Cortex of kidney (tissue), 1 donor: ENCODE measurements around the gene SLC17A7.

Experiments
- DNase-seq: peaks from one replicate; lab custom pipeline; 2025; lab: John Stamatoyannopoulos, UW

SLC17A7 gene

GRCh38 chr19:49427855-49428546, 13.3 kb downstream of the SLC17A7 start:
- no peak for DNase-seq

GRCh38 chr19:49427339-49427738, 14.0 kb downstream of the SLC17A7 start:
- no peak for DNase-seq

- no peak for DNase-seq
Measured at GRCh38 chr19:49425922-49426592, 15.3 kb downstream of the SLC17A7 start.

- DNase-seq = no peak
Measured at GRCh38 chr19:49425178-49425577, 16.1 kb downstream of the SLC17A7 start, which contains the start of gene GFY. GFY (plus strand) TSS chr19:49425388; CDS start chr19:49426431, 1,043 bp downstream.

- no peak for DNase-seq
Measured at GRCh38 chr19:49423985-49424303, 17.4 kb downstream of the SLC17A7 start.

GRCh38 chr19:49423071-49423984, 18.0 kb downstream of the SLC17A7 start, which contains the start of gene PTH2:
PTH2 (minus strand) TSS chr19:49423441; CDS start chr19:49423339, 102 bp downstream.
- no peak for DNase-seq

GRCh38 chr19:49422407-49423070, 18.8 kb downstream of the SLC17A7 start:
- no peak for DNase-seq

- DNase-seq = no peak
Measured at GRCh38 chr19:49421878-49422202, 19.5 kb downstream of the SLC17A7 start.

GRCh38 chr19:49421039-49421877, 20.1 kb downstream of the SLC17A7 start:
- DNase-seq = no peak

GRCh38 chr19:49420227-49420626, 21.1 kb downstream of the SLC17A7 start:
- DNase-seq = no peak

- DNase-seq = no peak
Measured at GRCh38 chr19:49419173-49419572, 22.2 kb downstream of the SLC17A7 start.

- no peak for DNase-seq
Measured at GRCh38 chr19:49418511-49418910, 22.8 kb downstream of the SLC17A7 start.

GRCh38 chr19:49417088-49417487, 24.2 kb downstream of the SLC17A7 start:
- no peak for DNase-seq

GRCh38 chr19:49415810-49416200, 25.5 kb downstream of the SLC17A7 start:
- no peak for DNase-seq

GRCh38 chr19:49415102-49415809, 26.1 kb downstream of the SLC17A7 start:
- no peak for DNase-seq

- DNase-seq = no peak
Measured at GRCh38 chr19:49414256-49414655, 27.1 kb downstream of the SLC17A7 start.

- DNase-seq = no peak
Measured at GRCh38 chr19:49413348-49413747, 28.0 kb downstream of the SLC17A7 start.

GRCh38 chr19:49411681-49412326, 29.5 kb downstream of the SLC17A7 start:
- DNase-seq = no peak

GRCh38 chr19:49409441-49410029, 31.8 kb downstream of the SLC17A7 start:
- DNase-seq = no peak
